H9 (cell line): Measurements from ENCODE around the gene POLN. TPM values are rescaled to one million over a fixed set of nuclear protein-coding genes. Genes with fewer than 3 reads are reported as not detected.

Experiments
- DNase-seq: peaks from one replicate; pipeline ENCODE4 v3.0.0-alpha.2; 2017
- H2AFZ ChIP-seq: one replicate; pipeline ENCODE4 v1.6.1; 2013; ENCODE audit warnings: mild to moderate bottlenecking, low read length, control low read depth, moderate library complexity
- H2AK5ac ChIP-seq: 2 replicates; pipeline ENCODE4 v1.6.1; 2013; ENCODE audit warnings: low read length, control low read depth, mixed read lengths; ENCODE audit not compliant: insufficient read length
- H2BK120ac ChIP-seq: one replicate; pipeline ENCODE4 v1.6.1; 2013; ENCODE audit warnings: low read depth, mild to moderate bottlenecking, low read length, control low read depth, inconsistent platforms; ENCODE audit not compliant: poor library complexity, severe bottlenecking
- H2BK12ac ChIP-seq: 2 replicates; pipeline ENCODE4 v1.6.1; 2013; ENCODE audit warnings: low read length, control low read depth, mixed read lengths, low read depth; ENCODE audit not compliant: insufficient read length
- H2BK15ac ChIP-seq: 2 replicates; pipeline ENCODE4 v1.6.1; 2013; ENCODE audit warnings: low read depth, low read length, control low read depth
- H2BK20ac ChIP-seq: one replicate; pipeline ENCODE4 v1.6.1; 2013; ENCODE audit warnings: low read depth, mild to moderate bottlenecking, low read length, control low read depth, inconsistent platforms; ENCODE audit not compliant: poor library complexity, severe bottlenecking
- H2BK5ac ChIP-seq: 2 replicates; pipeline ENCODE4 v1.6.1; 2013; ENCODE audit warnings: low read length, control low read depth, mixed read lengths; ENCODE audit not compliant: insufficient read length
- H3K14ac ChIP-seq: 2 replicates; pipeline ENCODE4 v1.6.1; 2013; ENCODE audit warnings: low read length, control low read depth; ENCODE audit not compliant: insufficient read depth
- H3K18ac ChIP-seq: 2 replicates; pipeline ENCODE4 v1.6.1; 2013; ENCODE audit warnings: low read depth, mild to moderate bottlenecking, mixed read lengths, low read length, control low read depth; ENCODE audit not compliant: insufficient read length
- H3K23ac ChIP-seq: 2 replicates; pipeline ENCODE4 v1.6.1; 2013; ENCODE audit warnings: low read length, control low read depth, mixed read lengths, low read depth; ENCODE audit not compliant: insufficient read length
- H3K23me2 ChIP-seq: 2 replicates; pipeline ENCODE4 v1.6.1; 2013; ENCODE audit warnings: low read depth, mild to moderate bottlenecking, mixed read lengths, low read length, control low read depth; ENCODE audit not compliant: insufficient read length, poor library complexity, severe bottlenecking
- H3K27ac ChIP-seq: 2 replicates; pipeline ENCODE4 v1.5.1; 2013; ENCODE audit warnings: low read length, control low read depth, mixed read lengths, low read depth; ENCODE audit not compliant: insufficient read length
- H3K27me3 ChIP-seq: 2 replicates; pipeline ENCODE4 v1.6.1; 2013; ENCODE audit warnings: low read length, control low read depth, inconsistent platforms; ENCODE audit not compliant: insufficient read depth
- H3K4ac ChIP-seq: 2 replicates; pipeline ENCODE4 v1.6.1; 2013; ENCODE audit warnings: low read depth, mild to moderate bottlenecking, control low read depth, inconsistent platforms, low read length, moderate library complexity
- H3K4me1 ChIP-seq: 2 replicates; pipeline ENCODE4 v1.6.1; 2013; ENCODE audit warnings: low read length, control low read depth, inconsistent platforms; ENCODE audit not compliant: insufficient read depth
- H3K4me2 ChIP-seq: 2 replicates; pipeline ENCODE4 v1.6.1; 2013; ENCODE audit warnings: low read length, control low read depth, mixed read lengths; ENCODE audit not compliant: insufficient read length, insufficient read depth
- H3K56ac ChIP-seq: 2 replicates; pipeline ENCODE4 v1.6.1; 2013; ENCODE audit warnings: low read depth, mild to moderate bottlenecking, mixed read lengths, low read length, control low read depth; ENCODE audit not compliant: insufficient read length
- H3K79me1 ChIP-seq: 2 replicates; pipeline ENCODE4 v1.6.1; 2013; ENCODE audit warnings: low read depth, mild to moderate bottlenecking, moderate library complexity, low read length, control low read depth, inconsistent platforms; ENCODE audit not compliant: insufficient read depth, poor library complexity, severe bottlenecking
- H3K79me2 ChIP-seq: 2 replicates; pipeline ENCODE4 v1.6.1; 2013; ENCODE audit warnings: low read length, control low read depth, inconsistent platforms; ENCODE audit not compliant: insufficient read depth
- H3K9ac ChIP-seq: 2 replicates; pipeline ENCODE4 v1.6.1; 2013; ENCODE audit warnings: low read length, control low read depth, mixed read lengths; ENCODE audit not compliant: insufficient read length; ENCODE audit errors: extremely low read depth
- H3K9me3 ChIP-seq: one replicate; pipeline ENCODE4 v1.6.1; 2013; ENCODE audit warnings: low read depth, low read length, inconsistent platforms; ENCODE audit not compliant: control insufficient read depth
- H3T11ph ChIP-seq: one replicate; pipeline ENCODE4 v1.6.1; 2013; ENCODE audit warnings: mild to moderate bottlenecking, low read length, control low read depth, inconsistent platforms
- H4K20me1 ChIP-seq: one replicate; pipeline ENCODE4 v1.6.1; 2013; ENCODE audit not compliant: control insufficient read depth, insufficient read length, insufficient read depth
- H4K5ac ChIP-seq: 2 replicates; pipeline ENCODE4 v1.6.1; 2013; ENCODE audit warnings: low read depth, mild to moderate bottlenecking, mixed read lengths, low read length, control low read depth; ENCODE audit not compliant: insufficient read length
- H4K8ac ChIP-seq: replicated peaks from 2 replicates; pipeline ENCODE4 v1.6.1; 2013; ENCODE audit warnings: low read length, control low read depth, mixed read lengths, low read depth; ENCODE audit not compliant: insufficient read length
- H4K91ac ChIP-seq: 2 replicates; pipeline ENCODE4 v1.6.1; 2013; ENCODE audit warnings: low read depth, mild to moderate bottlenecking, moderate library complexity, mixed read lengths, low read length, control low read depth; ENCODE audit not compliant: insufficient read length
- H3K27ac Mint-ChIP-seq, 3 experiments: 2 replicates in 2 of 3; 3 replicates in 1 of 3; pipeline ENCODE4 v1.8.0; 2020 to 2021; ENCODE audit warnings: mixed read lengths in 3 of 3, mild to moderate bottlenecking in 1 of 3, moderate library complexity in 1 of 3
- H3K27me3 Mint-ChIP-seq: 2 replicates; pipeline ENCODE4 v1.8.0; 2021; ENCODE audit warnings: low read depth, mild to moderate bottlenecking, moderate library complexity, mixed read lengths
- H3K36me3 Mint-ChIP-seq, 3 experiments: 2 replicates in 2 of 3; 3 replicates in 1 of 3; pipeline ENCODE4 v1.8.0; 2020 to 2021; ENCODE audit warnings: low read depth in 3 of 3, mixed read lengths in 3 of 3; ENCODE audit not compliant: insufficient read depth in 1 of 3
- H3K4me1 Mint-ChIP-seq, 2 experiments: 2 replicates each; pipeline ENCODE4 v1.8.0; 2020; ENCODE audit warnings: mixed read lengths in 2 of 2
- H3K4me3 Mint-ChIP-seq, 2 experiments: 2 replicates in 1 of 2; 3 replicates in 1 of 2; pipeline ENCODE4 v1.8.0; 2020 to 2021; ENCODE audit warnings: mild to moderate bottlenecking in 2 of 2, mixed read lengths in 2 of 2, moderate library complexity in 1 of 2
- H3K9me3 Mint-ChIP-seq, 2 experiments: 2 replicates in 1 of 2; 3 replicates in 1 of 2; pipeline ENCODE4 v1.8.0; 2020; ENCODE audit warnings: mild to moderate bottlenecking in 2 of 2, mixed read lengths in 2 of 2, moderate library complexity in 1 of 2
- WGBS: extraction: QIAGEN DNeasy Blood & Tissue Kit; methylation state at CpG from one replicate; pipeline ENCODE4 v1.1.7; 2013; ENCODE audit warnings: missing lambda C conversion rate, low lambda C conversion rate, mixed read lengths; ENCODE audit not compliant: insufficient read length; ENCODE audit errors: extremely low coverage; 5-methylcytosine and 5-hydroxymethylcytosine counted together
- total RNA-seq: library from RNA; stranded (reverse); gene quantifications from 2 replicates; pipeline ENCODE4 v1.2.1, GENCODE V29; 2021
- TF ChIP-seq, protein P1 (sequence below): fragments of 200-600 bp; sonication (generic); conservative IDR thresholded peaks from 3 replicates; pipeline ENCODE4 v1.8.0; 2021; ENCODE audit warnings: antibody characterized with exemption, mild to moderate bottlenecking

Gene POLN
- total RNA-seq, 1 experiment from 2014 or later = 0.74 TPM

GRCh38 chr4:2126309-2127043 lies 115.4 kb downstream of the POLN start:
- H3K9ac ChIP-seq = no peak overlapping the region

More at GRCh38 chr4:2126309-2127043, 115.4 kb downstream of the POLN start:
- Histone ChIP-seq H4K20me1 (no peaks in the 10 kb centered on the region), H2AK5ac (no peak overlapping the region), H3K27me3 (no peaks in the 10 kb centered on the region), H3K79me2 (no peaks in the 10 kb centered on the region), H3K4ac (no peak overlapping the region), H4K91ac (no peak overlapping the region), H2BK5ac (no peak overlapping the region), H3K79me1 (no peaks in the 10 kb centered on the region), H2BK15ac (no peak overlapping the region), H3K9me3 (no peaks in the 10 kb centered on the region), H3K56ac (no peak overlapping the region), H2BK12ac (no peak overlapping the region), H3K27ac (no peak overlapping the region), H4K5ac (no peak overlapping the region), H2BK120ac (no peak overlapping the region), H3K14ac (no peak overlapping the region), H2AFZ (no peak overlapping the region), H2BK20ac (no peak overlapping the region), H3K23ac (no peak overlapping the region), H4K8ac (no peak overlapping the region), H3K23me2 (no peaks in the 10 kb centered on the region), H3K4me1 (no peaks in the 10 kb centered on the region), H3K18ac (no peak overlapping the region), H3K4me2 (no peak overlapping the region), H3T11ph (no peak overlapping the region)
- peaks cover 8% of the 10 kb centered on the region for H3K27me3 Mint-ChIP-seq
- TF ChIP-seq, protein P1, sequence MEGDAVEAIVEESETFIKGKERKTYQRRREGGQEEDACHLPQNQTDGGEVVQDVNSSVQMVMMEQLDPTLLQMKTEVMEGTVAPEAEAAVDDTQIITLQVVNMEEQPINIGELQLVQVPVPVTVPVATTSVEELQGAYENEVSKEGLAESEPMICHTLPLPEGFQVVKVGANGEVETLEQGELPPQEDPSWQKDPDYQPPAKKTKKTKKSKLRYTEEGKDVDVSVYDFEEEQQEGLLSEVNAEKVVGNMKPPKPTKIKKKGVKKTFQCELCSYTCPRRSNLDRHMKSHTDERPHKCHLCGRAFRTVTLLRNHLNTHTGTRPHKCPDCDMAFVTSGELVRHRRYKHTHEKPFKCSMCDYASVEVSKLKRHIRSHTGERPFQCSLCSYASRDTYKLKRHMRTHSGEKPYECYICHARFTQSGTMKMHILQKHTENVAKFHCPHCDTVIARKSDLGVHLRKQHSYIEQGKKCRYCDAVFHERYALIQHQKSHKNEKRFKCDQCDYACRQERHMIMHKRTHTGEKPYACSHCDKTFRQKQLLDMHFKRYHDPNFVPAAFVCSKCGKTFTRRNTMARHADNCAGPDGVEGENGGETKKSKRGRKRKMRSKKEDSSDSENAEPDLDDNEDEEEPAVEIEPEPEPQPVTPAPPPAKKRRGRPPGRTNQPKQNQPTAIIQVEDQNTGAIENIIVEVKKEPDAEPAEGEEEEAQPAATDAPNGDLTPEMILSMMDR = no peak
- H3K4me1 Mint-ChIP-seq = peaks cover 0 to 5% of the 10 kb centered on the region in 2 experiments; a peak in 3 of 4 replicates
- no peak overlapping the region; a peak in 1 of 5 replicates for H3K4me3 Mint-ChIP-seq
- no CpG with 5 or more reads among the region's 24 CpGs for WGBS
- H3K9me3 Mint-ChIP-seq = peaks cover 0 to 2% of the 10 kb centered on the region in 2 experiments; a peak in 2 of 5 replicates
- H3K36me3 Mint-ChIP-seq = no peaks in the 10 kb centered on the region; a peak in 1 of 7 replicates
- H3K27ac Mint-ChIP-seq = no peak overlapping the region; a peak in 1 of 7 replicates
- no peak for DNase-seq
